SK-MEL-5 (cell line): ENCODE data around the gene ICA1. TPM values are rescaled to one million over a fixed set of nuclear protein-coding genes. Genes with fewer than 3 reads are reported as not detected.

Source experiments
- DNase-seq: peaks from one replicate; pipeline ENCODE4 v3.0.0-alpha.2; 2016; ENCODE audit warnings: low read depth, low spot score
- in situ Hi-C: cut with HindIII; loops from 2 replicates; pipeline ENCODE4 v1.10.0; 2016; ENCODE audit warnings: low sequenced_read_pairs, high pct_unique_total_duplicates, low pct_unique_long_range_greater_than_20kb
- total RNA-seq: library from RNA; depleted of rRNA; stranded (reverse); fragments of >200 nt; shearing (Covaris generic); gene quantifications from 2 replicates; pipeline ENCODE4 v1.2.3, GENCODE V29; 2014

ICA1 gene
- total RNA-seq, 1 experiment from 2014 or later = 2.3 TPM

DNA sequence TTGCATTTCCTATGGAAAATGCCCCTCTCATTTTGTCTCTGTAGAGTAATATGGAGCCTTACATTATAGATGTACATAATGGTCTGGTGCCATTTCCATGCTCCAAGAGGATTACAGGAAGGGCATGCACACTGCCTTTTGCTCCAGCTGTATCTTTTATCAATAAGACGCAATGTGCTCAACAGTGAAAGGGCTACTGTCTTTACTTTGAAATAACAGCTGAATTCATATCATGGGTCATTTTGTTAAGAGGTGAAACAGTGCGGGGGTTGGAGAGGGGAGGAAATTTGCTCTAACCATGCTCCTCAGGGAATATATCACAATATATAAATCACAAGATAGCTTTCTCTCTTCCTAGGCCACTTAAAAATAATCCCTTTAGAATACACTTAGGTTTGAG is 77.7 kb downstream of the ICA1 start:
- in situ Hi-C loops = no loop called here
- DNase-seq = peak; percentile 97

DNA sequence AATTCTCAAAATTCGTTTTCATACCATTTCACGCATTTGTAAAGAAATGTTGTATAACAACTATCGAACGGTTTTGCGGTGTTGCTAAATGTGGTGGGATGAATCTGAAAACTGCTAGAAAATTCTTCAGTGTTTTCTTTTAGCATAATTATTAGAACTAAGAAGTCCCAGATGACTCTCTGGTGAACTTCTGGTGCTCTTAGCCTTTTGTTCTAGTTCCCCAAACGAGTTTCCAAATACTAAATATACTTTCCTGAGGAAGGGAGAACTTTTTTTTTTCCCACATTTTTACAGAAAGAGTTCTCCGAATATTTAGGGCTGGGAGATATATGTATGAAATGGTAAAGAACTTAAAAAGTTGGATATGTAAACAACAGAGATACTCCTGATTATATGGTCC is 82.5 kb downstream of the ICA1 start:
- no peak for DNase-seq
- in situ Hi-C loops = no loop called here

DNA sequence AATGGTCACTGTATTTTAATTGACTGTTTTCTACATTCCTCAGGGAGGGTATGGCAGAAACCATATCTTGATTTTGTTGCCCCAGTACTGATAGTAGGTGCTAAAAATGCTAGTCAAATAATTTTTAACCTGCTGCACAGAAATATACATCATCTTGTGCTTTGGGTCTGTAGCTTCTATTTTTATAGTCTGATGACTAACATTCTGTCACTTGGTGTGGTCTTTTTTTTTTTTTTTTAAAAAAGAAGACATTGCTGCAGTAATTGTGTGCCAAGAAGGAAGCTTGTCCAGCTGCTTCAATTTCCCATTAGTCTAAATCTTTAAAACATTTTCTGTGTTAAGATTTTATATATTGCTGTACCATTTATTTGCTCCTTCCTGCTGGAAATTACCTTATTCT is 83.6 kb downstream of the ICA1 start:
- in situ Hi-C loops = no loop called here
- no peak for DNase-seq

DNA sequence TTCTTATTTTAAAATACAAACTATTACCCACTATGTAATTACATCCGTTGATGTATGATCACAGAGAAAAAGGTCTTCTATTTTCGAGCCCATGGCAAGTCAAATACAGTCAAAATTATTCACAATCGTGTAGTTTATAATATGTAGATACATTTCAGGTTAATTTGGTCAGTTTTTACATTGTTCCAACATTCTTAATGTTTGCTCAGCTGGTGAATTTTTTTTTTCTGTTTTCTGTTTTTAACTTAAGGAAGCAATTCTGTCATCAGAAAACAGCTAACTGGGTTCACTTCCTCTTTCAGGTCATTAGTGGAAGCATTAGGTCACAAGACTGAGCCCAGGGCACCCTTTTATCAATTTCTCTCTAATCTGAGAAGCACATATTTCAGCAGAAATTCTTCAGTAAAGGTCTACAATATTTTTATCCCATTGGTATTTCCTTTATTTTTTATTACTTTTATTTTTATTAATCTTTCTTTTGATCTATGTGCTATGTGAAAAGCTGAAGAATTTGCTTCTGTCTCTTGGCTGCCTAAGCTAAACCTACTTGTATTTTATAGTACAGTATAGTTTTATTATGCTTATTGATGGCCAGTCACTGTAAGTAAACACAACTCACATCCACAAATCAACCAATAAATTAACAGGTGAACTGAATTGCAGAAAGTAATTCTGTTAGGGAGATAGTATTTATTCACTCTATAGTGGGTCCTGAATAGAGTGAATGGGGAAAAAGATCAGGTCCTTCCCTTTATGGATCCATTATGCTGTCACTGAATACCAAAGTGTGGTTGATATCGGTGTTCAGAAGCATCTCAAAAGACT is 84.6 kb downstream of the ICA1 start:
- in situ Hi-C loops = no loop called here

DNA sequence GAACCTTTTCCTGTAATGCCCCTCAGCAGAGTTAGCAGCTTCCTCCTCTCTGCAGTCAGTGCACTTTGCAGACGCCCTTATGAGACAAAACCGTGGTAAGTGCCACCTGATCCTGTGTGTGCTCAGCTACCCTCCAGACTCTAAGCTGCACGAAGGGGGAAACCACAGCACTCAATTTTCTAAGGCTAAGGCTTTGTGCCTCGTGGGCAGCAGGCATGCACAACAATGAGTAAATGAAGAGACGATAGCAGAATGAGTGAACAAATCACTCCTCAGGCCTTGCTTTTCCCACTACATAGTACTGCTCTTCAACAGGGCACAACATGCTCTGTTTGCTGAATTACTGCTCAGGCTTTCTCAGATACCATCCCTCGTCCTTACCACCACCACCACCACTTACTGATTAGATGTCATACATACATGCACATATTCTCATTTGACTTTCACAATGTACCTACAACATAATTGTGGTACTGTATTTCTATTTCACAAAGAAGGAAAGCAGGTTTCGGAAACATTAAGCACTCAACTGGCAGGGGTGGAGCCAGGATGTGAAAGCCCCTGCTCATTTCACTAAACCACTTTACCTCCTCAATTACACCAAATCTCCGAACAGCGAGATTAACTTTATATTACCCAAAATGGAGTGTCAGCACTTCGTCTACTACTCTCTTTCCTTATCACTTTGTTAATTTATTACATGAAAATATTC is 85.4 kb downstream of the ICA1 start:
- no peak for DNase-seq
- in situ Hi-C loops = no loop called here

More for the DNA sequence above, 84.6 kb downstream of the ICA1 start:
- no peak for DNase-seq

DNA sequence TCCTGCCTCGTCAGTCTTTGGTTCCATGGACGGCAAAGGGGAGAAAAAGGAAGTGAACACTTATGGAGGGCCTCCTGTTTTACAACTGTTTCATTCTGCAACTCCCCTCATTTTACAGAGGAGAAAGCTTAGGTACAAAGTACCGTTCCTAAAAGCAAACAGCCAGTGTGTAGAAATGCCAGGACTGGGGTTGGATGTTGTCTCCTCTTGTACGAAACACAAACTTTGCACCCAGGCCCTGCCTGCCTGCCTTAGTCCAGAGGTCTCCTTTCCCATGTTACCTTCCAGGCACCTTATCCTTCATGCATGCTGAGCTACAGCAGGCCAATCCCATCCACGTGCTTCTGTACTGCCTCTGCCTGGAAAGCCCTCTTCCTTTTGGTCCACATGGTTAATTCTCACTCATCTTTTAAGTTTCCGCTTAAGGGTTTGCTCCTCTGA is 86.0 kb downstream of the ICA1 start:
- in situ Hi-C loops = no loop called here
- no peak for DNase-seq

DNA sequence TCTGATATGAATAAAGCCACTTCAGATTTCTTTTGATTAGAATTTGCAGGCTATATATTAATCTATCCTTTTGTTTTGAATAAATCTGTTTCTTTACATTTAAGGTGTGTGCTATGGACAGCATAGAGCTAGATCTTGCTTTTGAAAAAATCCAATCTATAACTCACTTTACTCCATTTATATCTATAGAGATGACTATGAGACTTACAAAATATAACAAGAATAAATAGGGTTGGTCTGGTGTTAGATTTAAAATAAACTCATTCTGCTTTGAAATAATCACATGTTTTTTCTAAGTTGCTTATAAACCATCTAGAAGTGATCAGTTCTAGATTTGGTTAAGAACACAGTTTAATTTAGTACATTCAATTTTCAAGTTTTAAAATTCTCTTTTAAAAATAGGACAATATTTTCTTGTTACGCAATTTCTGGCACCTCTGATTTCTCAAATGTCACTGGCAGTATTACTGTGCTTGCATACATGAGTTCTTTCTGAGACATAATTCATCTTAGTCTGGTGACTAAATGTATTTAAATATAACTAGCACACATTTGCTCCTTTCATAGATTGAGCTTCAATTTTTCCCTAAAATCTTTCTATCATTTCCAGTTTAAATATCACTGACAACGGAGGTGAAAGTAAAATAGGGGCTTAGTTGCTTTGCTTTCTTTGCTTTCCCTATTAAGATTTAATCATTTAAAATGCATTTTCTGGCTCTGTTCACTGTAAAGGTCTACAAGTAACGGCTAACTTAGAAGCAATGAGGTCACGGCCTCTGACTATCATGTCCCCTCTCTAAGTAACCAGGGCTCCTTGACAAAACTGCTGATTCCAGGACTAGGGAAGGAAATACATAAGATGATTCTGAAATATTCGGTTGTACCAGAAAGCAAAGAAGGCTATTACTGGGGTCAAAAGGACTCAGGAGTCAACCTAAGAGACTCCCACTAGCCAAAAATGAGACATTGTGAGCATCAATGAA is 89.3 kb downstream of the ICA1 start:
- in situ Hi-C loops = no loop called here
- DNase-seq = no peak

DNA sequence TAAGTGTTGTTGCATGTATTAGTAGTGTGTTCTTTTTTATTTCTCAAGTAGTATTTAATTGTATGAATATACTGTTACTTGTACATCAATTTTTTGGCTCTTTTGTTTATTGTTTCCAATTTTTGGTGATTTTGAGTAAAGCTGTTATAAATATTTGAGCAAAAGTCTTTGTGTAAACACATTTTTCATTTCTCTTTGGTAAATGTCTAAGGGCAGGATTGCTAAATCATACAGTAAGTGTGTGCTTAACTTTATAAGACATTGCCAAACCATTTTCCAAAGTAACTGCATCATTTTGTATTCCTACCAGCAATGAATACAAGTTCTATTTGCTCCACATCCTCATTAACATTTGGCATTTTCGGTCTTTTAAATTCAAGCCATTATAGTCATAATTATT is 92.8 kb downstream of the ICA1 start:
- in situ Hi-C loops = no loop called here
- no peak for DNase-seq

DNA sequence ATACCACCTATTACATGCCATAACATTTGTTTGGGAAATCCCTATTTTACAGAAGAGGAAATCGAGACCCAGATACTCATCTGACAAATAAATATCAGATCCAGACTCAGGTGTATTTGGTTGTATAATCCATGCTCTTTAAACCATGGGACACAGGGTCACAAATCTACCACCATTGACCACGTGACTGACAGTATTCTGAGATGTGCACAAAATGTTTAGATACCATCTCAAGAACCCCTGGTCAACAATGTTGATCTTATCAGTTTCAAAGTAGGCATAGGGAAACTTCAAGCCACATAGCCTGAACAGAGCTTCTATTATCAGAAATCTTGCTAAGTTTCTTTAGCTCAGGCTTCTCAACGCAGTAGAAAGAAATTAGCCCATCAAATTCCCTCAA is 93.6 kb downstream of the ICA1 start:
- no peak for DNase-seq
- in situ Hi-C loops = no loop called here

DNA sequence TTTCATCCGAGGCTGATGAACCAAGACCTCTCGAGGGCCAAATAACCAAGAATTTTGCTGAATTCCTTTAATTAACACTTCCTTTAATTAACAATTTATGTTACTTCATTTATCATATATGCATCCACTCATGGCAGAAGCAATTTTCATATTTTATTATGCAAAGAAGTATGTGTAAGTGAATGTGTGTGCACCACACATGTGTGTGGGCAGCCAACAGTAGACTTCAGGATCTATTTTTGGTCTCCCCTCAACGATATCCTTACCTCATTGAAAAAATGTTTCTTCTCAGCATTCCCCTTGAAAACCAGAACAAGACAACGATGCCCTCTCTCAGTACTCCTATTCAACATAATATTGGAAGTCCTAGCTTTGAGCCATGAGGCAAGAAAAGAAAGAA is 96.8 kb downstream of the ICA1 start:
- in situ Hi-C loops = no loop called here
- DNase-seq = no peak

DNA sequence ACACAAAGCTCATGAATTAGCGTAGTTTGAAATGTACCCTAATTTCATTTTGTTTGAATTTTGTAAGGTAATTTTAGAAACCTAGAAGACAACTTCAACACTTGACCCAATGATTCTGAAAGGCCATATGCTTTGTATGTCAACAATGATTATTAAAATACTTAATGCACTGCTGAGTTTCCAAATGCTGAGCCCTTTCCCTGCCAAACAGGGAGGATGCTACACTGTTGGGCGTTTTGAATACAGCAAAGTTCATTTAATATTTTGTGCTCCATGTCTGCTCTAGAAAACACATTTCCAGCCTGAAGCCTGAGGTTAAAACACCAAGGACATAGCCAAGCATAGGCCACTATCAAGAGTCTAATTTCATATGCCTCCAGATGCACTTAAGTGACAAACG is 99.8 kb downstream of the ICA1 start:
- DNase-seq = no peak
- in situ Hi-C loops = no loop called here

DNA sequence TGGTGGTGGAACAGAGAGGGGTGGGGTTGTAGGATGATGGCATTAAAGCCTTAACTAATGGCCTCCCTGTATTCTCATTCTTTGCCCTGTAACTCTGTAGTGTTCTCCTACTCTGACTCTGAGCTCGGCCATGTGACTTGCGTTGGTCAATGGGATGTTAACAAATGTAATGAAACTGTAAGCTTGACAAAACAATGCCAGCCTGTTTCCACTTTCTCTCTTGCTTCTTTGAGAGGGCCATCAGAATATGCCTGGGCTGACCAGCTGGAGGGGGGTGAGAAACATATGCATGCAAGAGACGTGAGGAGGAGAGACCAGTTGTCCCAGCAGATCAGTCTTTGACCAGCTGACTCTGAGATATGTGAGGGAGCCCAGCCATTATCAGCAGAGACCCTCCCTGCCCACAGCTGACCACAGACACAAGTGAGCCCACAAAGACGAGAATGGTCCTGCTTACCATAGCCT is 100.6 kb downstream of the ICA1 start:
- in situ Hi-C loops = no loop called here
- DNase-seq = peak; percentile 85

DNA sequence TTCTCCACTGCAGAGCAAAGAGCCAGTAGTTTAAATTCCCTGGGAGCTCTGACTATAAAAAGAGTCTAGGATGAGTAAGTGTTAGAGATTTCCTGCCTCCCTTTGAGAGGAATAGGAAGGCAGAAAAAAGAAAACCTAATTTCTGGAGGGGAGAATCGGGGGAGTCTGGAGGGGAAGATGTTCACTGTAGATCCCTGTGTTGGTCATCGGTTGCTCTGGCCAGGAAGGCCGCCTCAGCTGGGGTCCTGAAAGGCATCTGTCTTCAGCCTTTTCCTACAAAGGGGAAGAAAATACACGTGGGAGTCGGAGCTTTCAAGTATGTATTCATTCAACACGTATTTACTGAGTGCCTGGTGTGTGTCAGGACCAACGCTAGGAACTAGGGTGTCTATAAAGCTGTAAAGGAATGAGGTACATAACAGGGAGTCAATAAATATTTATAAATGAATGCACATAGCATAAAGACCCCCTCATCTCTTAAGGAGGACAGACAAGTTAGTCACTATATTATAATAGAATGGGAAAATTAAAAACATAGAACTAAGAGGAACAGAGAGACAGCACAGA is 101.1 kb downstream of the ICA1 start:
- DNase-seq = no peak
- in situ Hi-C loops = no loop called here

DNA sequence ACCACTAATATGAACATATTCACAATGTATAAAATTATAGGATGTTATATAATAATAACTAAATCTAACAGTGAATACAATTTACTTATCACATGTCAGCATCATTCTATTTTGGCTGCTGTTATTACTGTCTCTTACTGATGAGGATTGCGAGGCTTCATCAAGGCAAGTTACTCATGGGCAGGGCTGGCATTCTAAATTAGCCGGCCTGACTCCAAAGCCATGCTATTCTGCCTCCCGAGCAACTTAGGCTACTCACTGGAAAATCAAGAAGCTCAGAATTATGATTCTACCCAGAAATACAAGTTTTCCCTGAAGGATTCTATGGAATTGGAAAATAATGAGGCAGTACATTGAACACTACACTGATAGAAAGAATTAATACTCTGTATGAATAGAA is 101.7 kb downstream of the ICA1 start:
- in situ Hi-C loops = no loop called here
- DNase-seq = no peak

DNA sequence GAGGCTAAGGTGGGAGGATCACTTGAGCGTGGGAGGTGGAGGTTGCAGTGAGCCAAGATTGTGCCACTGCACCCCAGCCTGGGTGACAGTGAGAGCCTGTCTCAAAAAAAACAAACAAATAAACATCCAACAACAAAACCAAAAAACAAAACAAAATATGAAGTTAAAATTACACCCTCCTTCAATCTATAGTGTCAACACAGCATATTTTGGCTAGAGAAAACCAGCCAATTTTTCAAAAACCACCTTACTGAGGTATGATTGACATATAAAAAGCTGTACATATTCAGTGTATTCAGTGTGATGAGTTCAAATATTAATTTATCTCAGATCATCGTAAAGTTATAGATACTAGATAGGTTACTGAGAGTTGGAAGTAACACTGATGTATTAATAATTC is 102.4 kb downstream of the ICA1 start:
- no peak for DNase-seq
- in situ Hi-C loops = no loop called here

DNA sequence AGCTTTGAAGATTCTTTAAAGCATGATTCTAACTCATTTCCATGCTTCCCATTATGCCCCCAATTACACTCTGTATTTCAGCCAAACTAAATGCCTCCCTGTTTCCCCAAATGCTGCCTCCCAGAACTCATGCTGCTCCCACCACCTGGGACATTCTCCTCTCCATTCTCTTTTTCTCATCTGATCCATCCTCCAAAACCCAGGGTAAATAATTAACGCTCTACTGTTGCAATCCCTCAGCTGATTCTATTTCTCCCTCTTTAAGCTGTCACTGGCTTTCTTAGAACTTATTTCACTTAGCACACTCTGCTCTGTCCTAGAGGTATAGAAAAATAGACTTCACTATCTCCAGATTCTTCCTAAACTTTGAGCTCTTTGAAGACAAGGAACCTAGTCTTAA is 104.7 kb downstream of the ICA1 start:
- no peak for DNase-seq
- in situ Hi-C loops = no loop called here

DNA sequence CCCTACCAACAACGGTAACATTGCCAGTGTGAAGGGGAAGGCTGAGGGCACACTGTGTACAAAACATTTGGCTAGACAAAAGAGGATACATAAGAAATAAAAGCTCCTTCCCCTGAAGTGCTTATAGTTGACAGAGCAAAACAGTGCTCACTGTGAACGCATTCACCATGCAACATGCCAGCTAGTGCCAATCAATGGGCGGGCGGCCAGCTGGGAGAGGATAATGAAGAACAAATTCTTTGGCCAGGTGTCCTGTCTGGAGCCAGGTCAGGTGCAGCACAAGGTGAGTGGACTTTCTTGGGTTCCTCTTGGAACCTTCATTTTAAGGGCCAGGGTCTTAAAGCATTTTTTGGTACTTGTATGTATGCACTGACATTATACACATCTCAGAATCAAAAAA is 106.1 kb downstream of the ICA1 start:
- no peak for DNase-seq
- in situ Hi-C loops = no loop called here

DNA sequence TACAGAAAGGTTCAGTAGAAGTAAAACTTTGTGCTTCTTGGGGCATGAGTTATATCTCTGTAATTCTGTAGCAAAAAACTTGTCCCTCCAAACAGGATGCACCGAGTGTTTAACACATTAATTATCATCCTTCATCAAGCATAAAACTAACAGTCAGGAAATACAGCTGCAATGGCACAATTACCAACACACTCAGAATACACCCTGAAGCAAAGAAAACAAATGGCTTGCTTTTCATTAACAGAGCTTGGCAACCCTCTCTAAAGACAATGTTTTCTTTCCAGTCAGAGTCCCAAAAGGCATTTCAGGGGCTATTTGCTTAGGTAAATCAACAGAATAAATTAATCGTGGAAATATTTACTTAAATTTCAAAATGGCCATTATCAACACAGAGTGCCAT is 107.7 kb downstream of the ICA1 start:
- in situ Hi-C loops = no loop called here

More for the DNA sequence above, 107.7 kb downstream of the ICA1 start:
- DNase-seq = no peak
